Measurements from ENCODE around the gene TRABD2A.

The TRABD2A gene

DNA sequence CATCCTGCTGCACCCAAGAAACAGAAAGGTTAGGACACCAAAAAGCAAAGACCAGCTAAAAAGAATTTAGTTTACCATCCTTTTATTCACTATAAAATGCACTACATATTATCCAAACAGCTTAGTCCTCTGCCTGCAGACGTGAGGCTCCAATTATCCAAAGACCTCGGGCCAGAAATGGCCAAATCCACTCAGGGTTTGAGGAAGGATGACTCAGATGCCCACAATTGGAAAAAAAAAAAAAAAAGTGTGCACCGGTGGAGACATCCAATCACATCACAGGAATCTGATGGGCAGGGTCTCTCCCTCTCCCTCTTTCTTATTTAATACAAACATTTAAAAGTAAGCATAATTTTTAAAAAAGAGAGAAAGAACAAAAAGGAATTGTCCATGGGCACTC lies 65.7 kb downstream of the TRABD2A start:
- Histone ChIP-seq H3K9ac (ENCODE audit: low read depth, low read length, poor library complexity, severe bottlenecking) (no peak overlapping the region), H3K27me3 (ENCODE audit: insufficient read depth, low read length, poor library complexity, severe bottlenecking) (no peaks in the 10 kb centered on the region)

DNA sequence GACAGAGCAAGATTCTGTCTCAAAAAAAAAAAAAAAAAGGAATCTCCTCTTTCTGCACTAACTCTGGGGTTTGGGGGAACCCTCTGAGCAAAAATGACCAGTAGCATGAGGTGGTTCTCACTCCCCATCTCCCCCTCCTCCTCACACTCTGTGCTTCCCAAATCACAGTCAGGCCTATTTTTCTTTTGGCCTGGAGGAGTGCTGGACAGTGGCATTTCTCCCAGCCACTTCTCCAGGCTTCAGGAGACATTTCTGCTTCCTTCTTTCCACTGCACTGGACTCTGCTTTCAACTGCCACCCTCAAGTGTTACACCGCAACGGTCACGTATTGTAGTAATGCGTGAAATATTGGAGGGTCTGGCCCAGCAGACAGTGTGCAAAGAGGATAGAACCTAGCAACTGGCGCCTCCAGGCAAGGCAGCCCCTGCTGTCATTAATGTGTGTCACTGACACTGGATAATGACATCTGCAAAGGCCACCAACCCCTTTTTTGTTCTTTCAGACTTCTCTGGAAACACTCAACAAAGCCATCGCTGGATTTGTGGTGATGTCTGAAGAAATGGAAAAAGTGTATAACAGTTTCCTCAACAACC lies 68.9 kb downstream of the TRABD2A start:
- no peak overlapping the region for H3K9ac ChIP-seq (ENCODE audit: low read depth, low read length, poor library complexity, severe bottlenecking)
- H3K4me3 ChIP-seq (ENCODE audit: low read length, poor library complexity, severe bottlenecking), result no peak overlapping the region
- no peak overlapping the region for H2AFZ ChIP-seq (ENCODE audit: low read length)
- no peaks in the 10 kb centered on the region for H3K36me3 ChIP-seq (ENCODE audit: insufficient read depth, low read length)
- H3K4me1 ChIP-seq (ENCODE audit: insufficient read depth, low read length, poor library complexity, severe bottlenecking), result no peaks in the 10 kb centered on the region
- no peaks in the 10 kb centered on the region for H3F3A ChIP-seq (ENCODE audit: low read depth)
- no peaks in the 10 kb centered on the region for H3K27me3 ChIP-seq (ENCODE audit: insufficient read depth, low read length, poor library complexity, severe bottlenecking)
- no peaks in the 10 kb centered on the region for H3K9me2 ChIP-seq (replicated peaks; ENCODE audit: low read depth, low read length)
- H3K4me2 ChIP-seq (ENCODE audit: low read depth, low read length, poor library complexity, severe bottlenecking), result no peak overlapping the region
- TF ChIP-seq, protein P1, sequence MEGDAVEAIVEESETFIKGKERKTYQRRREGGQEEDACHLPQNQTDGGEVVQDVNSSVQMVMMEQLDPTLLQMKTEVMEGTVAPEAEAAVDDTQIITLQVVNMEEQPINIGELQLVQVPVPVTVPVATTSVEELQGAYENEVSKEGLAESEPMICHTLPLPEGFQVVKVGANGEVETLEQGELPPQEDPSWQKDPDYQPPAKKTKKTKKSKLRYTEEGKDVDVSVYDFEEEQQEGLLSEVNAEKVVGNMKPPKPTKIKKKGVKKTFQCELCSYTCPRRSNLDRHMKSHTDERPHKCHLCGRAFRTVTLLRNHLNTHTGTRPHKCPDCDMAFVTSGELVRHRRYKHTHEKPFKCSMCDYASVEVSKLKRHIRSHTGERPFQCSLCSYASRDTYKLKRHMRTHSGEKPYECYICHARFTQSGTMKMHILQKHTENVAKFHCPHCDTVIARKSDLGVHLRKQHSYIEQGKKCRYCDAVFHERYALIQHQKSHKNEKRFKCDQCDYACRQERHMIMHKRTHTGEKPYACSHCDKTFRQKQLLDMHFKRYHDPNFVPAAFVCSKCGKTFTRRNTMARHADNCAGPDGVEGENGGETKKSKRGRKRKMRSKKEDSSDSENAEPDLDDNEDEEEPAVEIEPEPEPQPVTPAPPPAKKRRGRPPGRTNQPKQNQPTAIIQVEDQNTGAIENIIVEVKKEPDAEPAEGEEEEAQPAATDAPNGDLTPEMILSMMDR (conservative IDR thresholded peaks at IDR 0.05; ENCODE audit: low read length), result no peak
- no peak for TF ChIP-seq EZH2phosphoT487 (IDR thresholded peaks at IDR 0.05; ENCODE audit: borderline replicate concordance)
- H3K9me3 ChIP-seq (ENCODE audit: insufficient read depth, low read depth, low read length), result no peaks in the 10 kb centered on the region
- no peaks in the 10 kb centered on the region for H3K79me2 ChIP-seq (ENCODE audit: insufficient read depth, low read length)
- H4K20me1 ChIP-seq (ENCODE audit: insufficient read depth, low read length, poor library complexity, severe bottlenecking), result no peaks in the 10 kb centered on the region

More for the DNA sequence above, 65.7 kb downstream of the TRABD2A start:
- Histone ChIP-seq H3K79me2 (ENCODE audit: insufficient read depth, low read length) (no peaks in the 10 kb centered on the region), H3K9me2 (replicated peaks; ENCODE audit: low read depth, low read length) (no peaks in the 10 kb centered on the region), H3F3A (ENCODE audit: low read depth) (no peaks in the 10 kb centered on the region), H2AFZ (ENCODE audit: low read length) (no peak overlapping the region), H3K4me3 (ENCODE audit: low read length, poor library complexity, severe bottlenecking) (no peak overlapping the region), H3K9me3 (ENCODE audit: insufficient read depth, low read depth, low read length) (no peaks in the 10 kb centered on the region), H3K36me3 (ENCODE audit: insufficient read depth, low read length) (no peaks in the 10 kb centered on the region), H4K20me1 (ENCODE audit: insufficient read depth, low read length, poor library complexity, severe bottlenecking) (no peaks in the 10 kb centered on the region), H3K4me1 (ENCODE audit: insufficient read depth, low read length, poor library complexity, severe bottlenecking) (no peaks in the 10 kb centered on the region), H3K4me2 (ENCODE audit: low read depth, low read length, poor library complexity, severe bottlenecking) (no peak overlapping the region)
- TF ChIP-seq EZH2phosphoT487 (IDR thresholded peaks at IDR 0.05; ENCODE audit: borderline replicate concordance), result no peak
- TF ChIP-seq, protein P1 (conservative IDR thresholded peaks at IDR 0.05; ENCODE audit: low read length), result no peak

DNA sequence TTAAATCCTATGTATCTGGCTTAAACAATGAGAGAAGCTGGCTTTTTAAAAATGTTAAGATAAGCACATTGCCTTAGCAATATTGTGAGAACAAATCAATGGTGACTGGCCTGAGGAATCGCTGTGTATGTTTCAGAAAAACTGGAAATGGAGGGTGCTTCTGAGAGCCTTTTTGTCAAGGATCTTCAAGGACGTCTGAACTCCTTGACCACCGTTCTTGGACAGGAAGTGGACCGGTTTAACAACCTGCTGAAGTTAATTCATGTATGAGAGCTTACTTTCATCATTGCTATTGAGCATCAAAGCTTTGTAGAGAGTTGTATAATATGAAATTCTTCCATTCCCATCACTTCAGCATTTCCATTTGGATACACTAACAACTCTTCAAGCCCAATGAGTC lies 72.6 kb downstream of the TRABD2A start:
- Histone ChIP-seq H3K4me1 (ENCODE audit: insufficient read depth, low read length, poor library complexity, severe bottlenecking) (no peaks in the 10 kb centered on the region), H3K9ac (ENCODE audit: low read depth, low read length, poor library complexity, severe bottlenecking) (no peak overlapping the region), H3K27me3 (ENCODE audit: insufficient read depth, low read length, poor library complexity, severe bottlenecking) (no peaks in the 10 kb centered on the region), H4K20me1 (ENCODE audit: insufficient read depth, low read length, poor library complexity, severe bottlenecking) (no peaks in the 10 kb centered on the region), H3F3A (ENCODE audit: low read depth) (no peaks in the 10 kb centered on the region), H3K4me3 (ENCODE audit: low read length, poor library complexity, severe bottlenecking) (no peak overlapping the region), H3K9me3 (ENCODE audit: insufficient read depth, low read depth, low read length) (no peaks in the 10 kb centered on the region), H3K4me2 (ENCODE audit: low read depth, low read length, poor library complexity, severe bottlenecking) (no peak overlapping the region), H3K79me2 (ENCODE audit: insufficient read depth, low read length) (no peaks in the 10 kb centered on the region), H3K36me3 (ENCODE audit: insufficient read depth, low read length) (no peaks in the 10 kb centered on the region), H2AFZ (ENCODE audit: low read length) (no peak overlapping the region), H3K9me2 (replicated peaks; ENCODE audit: low read depth, low read length) (no peaks in the 10 kb centered on the region)
- TF ChIP-seq, protein P1 (conservative IDR thresholded peaks at IDR 0.05; ENCODE audit: low read length), result no peak
- no peak for TF ChIP-seq EZH2phosphoT487 (IDR thresholded peaks at IDR 0.05; ENCODE audit: borderline replicate concordance)

Data from Loucy (cell line).